Psoas muscle (tissue), 8 donors: ENCODE results near the gene ARAP1. TPM values are rescaled to one million over a fixed set of nuclear protein-coding genes. Genes with fewer than 3 reads are reported as not detected.

Experiments used
- ATAC-seq, 4 donors: fragments of 200-7000 bp; cut with Tn5 transposase; one replicate each; pipeline ENCODE4 v1.9.1; 2020; ENCODE audit warnings: moderate library complexity in 3 of 4, mild to moderate bottlenecking in 2 of 4
- DNase-seq, 2 donors: peaks; one replicate each; pipeline ENCODE4 v3.0.0-alpha.2; 2020
- H3K27ac ChIP-seq: fragments of 200-600 bp; one replicate; pipeline ENCODE4 v1.8.0; 2022
- H3K27me3 ChIP-seq, 3 donors: fragments of 200-600 bp in 1 of 3; one replicate each; pipeline versions ENCODE4 v1.6.1 to v1.8.0; 2013 to 2022; ENCODE audit warnings: low read length in 2 of 3, mild to moderate bottlenecking in 2 of 3, moderate library complexity in 1 of 3; ENCODE audit not compliant: insufficient read depth in 3 of 3
- H3K36me3 ChIP-seq, 2 donors: fragments of 200-600 bp in 1 of 2; one replicate each; pipeline versions ENCODE4 v1.6.1 to v1.8.0; 2013 to 2022; ENCODE audit warnings: low read depth in 1 of 2, mild to moderate bottlenecking in 1 of 2, moderate library complexity in 1 of 2; ENCODE audit not compliant: insufficient read depth in 1 of 2
- H3K4me1 ChIP-seq: fragments of 200-600 bp; one replicate; pipeline ENCODE4 v1.8.0; 2022
- H3K4me3 ChIP-seq: fragments of 200-600 bp; one replicate; pipeline ENCODE4 v1.8.0; 2022; ENCODE audit warnings: mild to moderate bottlenecking
- H3K9me3 ChIP-seq: fragments of 200-600 bp; one replicate; pipeline ENCODE4 v1.8.0; 2022
- WGBS, 3 donors: extraction: QIAGEN DNeasy Blood & Tissue Kit; methylation state at CpG; one replicate each; pipeline versions ENCODE4 v1.1.6 to v1.1.7; 2013; 5-methylcytosine and 5-hydroxymethylcytosine counted together
- intact Hi-C, 2 donors: fragments of 100-400 bp; cut with DNase I; formaldehyde crosslinking; loops; one replicate each; pipeline versions ENCODE4 v1.11.0 to v1.14.2; 2022
- polyA plus RNA-seq, 3 donors: library from polyadenylated mRNA; stranded (reverse); fragments of 200-250 nt; gene quantifications; one replicate each; pipeline ENCODE4 v1.2.3, GENCODE V29; 2013
- total RNA-seq, 4 donors: library from RNA; stranded (reverse); fragmentation: NEBNext Ultra II Directional in 2 of 4; extraction: Animal tissue kit (Norgen Biotek cat#: 25700) in 2 of 4; gene quantifications; one replicate each; pipeline versions ENCODE4 v1.2.1 to v1.2.4, GENCODE V29; 2021 to 2023
- TF ChIP-seq, protein P1 (sequence below): fragments of 200-600 bp; IDR thresholded peaks from one replicate; pipeline ENCODE4 v1.8.0; 2022; ENCODE audit warnings: antibody characterized with exemption
- donor health status: healthy with polysubstance abuse.
- donor health status: DM: no; HTN: no; CAD: no; lungs with moderate emphysema.
- donor health status: Bipolar disorder and iron deficiency.
- donor health status: healthy.
- donor health status: DM: yes; HTN: yes; CAD: no.
- donor health status: DM: no; HTN: no; CAD: no.
- donor health status: DM: no; HTN: no; CAD: no.
- donor health status: DM: yes; HTN: yes; CAD: no.

The ARAP1 gene
- total and polyA plus RNA-seq, 7 donors, result 16.0 to 27.5 (median 18.6) TPM

DNA sequence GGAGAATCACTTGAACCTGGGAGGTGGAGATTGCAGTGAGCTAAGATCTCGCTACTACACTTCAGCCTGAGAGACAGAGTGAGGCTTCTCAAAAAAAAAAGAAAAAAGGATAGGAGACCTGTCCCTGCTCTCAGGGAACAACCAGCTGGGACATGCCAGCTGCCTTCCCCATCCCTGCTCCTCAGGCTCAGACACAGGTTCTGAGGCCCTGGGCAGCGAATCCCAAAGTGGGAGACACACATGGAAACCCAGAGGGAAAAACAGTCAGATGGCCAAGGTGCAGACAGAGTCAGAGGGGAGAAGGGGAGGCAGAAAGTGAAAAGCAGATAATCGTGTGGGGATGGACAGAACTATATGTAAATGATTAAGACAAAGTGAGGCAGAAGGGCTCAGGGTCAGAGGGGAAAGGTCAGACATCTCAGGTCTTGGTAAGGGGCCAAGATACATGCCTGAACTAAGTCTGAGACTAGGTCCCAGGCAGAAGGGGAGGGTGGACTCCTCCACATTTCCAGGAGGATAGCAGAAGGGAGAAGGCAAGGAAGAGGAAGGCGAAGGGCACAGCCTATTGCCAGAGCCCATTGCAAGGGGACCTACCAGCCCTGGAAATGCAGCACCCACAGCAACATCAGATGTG, 27.4 kb upstream of the ARAP1 start:
- no peak overlapping the region for H3K27ac ChIP-seq
- intact Hi-C loops, result no loop called here
- ATAC-seq, result no peak
- no peak overlapping the region for H3K4me3 ChIP-seq
- 88 to 92% (median 91%) methylated on average over 4 of the region's 4 CpGs for WGBS, 3 donors
- TF ChIP-seq, protein P1, sequence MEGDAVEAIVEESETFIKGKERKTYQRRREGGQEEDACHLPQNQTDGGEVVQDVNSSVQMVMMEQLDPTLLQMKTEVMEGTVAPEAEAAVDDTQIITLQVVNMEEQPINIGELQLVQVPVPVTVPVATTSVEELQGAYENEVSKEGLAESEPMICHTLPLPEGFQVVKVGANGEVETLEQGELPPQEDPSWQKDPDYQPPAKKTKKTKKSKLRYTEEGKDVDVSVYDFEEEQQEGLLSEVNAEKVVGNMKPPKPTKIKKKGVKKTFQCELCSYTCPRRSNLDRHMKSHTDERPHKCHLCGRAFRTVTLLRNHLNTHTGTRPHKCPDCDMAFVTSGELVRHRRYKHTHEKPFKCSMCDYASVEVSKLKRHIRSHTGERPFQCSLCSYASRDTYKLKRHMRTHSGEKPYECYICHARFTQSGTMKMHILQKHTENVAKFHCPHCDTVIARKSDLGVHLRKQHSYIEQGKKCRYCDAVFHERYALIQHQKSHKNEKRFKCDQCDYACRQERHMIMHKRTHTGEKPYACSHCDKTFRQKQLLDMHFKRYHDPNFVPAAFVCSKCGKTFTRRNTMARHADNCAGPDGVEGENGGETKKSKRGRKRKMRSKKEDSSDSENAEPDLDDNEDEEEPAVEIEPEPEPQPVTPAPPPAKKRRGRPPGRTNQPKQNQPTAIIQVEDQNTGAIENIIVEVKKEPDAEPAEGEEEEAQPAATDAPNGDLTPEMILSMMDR, result no peak
- DNase-seq, result no peak
- peaks cover 29% of the 10 kb centered on the region for H3K4me1 ChIP-seq
- H3K9me3 ChIP-seq, result no peaks in the 10 kb centered on the region
- no peaks in the 10 kb centered on the region for H3K36me3 ChIP-seq
- no peaks in the 10 kb centered on the region for H3K27me3 ChIP-seq

DNA sequence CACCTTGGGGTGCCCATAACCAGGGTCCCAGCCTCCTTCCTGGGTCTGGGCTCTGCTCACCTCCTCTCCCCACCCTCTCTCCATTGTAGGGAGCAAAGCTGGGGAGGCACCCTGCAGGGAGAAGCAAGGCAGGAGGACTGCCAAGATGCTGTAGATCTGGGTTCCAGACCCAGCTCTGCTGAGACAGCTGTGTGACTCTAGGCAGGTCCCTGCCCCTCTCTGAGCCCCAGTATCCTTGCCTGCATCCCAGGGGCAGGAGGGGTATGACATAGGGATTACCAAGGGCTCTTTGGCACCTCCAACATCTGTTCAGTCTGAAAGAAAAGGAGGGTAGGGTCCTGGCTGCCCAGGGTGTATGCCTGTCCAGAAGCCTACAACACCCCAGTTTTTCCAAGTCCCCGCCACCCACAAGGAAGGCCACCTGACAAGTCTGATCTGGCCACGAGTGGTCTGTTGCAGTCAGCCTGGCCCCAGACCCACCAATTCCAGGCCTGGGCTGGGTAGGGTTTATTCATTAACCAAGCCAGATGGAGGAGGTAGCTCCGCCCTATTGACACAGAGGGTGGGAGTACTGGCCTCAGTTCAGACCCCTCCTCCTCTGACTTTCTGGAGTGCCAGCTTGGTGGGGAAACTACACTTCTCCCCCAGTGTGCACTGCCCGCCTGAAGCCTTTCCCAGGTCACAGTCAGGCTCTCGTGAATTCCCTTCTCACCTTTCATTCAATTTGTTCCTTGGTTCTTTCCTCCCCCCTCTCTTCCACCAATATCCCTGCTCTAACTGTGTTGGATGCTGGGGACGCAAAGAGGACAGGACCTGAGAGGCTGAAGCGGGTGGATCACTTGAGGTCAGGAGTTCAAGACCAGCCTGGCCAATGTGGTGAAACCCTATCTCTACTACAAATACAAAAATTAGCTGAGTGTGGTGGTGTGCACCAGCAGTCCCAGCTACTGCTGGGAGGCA, 26.6 kb upstream of the ARAP1 start:
- intact Hi-C loops, result no loop called here
- Histone ChIP-seq H3K9me3 (no peaks in the 10 kb centered on the region), H3K27me3 (no peaks in the 10 kb centered on the region), H3K27ac (no peak overlapping the region), H3K4me1 (peaks cover 33% of the 10 kb centered on the region), H3K4me3 (no peak overlapping the region), H3K36me3 (no peaks in the 10 kb centered on the region)
- no peak for DNase-seq
- ATAC-seq, result no peak
- TF ChIP-seq, protein P1, result no peak
- 85 to 94% (median 91%) methylated on average over 7 of the region's 7 CpGs for WGBS, 3 donors

DNA sequence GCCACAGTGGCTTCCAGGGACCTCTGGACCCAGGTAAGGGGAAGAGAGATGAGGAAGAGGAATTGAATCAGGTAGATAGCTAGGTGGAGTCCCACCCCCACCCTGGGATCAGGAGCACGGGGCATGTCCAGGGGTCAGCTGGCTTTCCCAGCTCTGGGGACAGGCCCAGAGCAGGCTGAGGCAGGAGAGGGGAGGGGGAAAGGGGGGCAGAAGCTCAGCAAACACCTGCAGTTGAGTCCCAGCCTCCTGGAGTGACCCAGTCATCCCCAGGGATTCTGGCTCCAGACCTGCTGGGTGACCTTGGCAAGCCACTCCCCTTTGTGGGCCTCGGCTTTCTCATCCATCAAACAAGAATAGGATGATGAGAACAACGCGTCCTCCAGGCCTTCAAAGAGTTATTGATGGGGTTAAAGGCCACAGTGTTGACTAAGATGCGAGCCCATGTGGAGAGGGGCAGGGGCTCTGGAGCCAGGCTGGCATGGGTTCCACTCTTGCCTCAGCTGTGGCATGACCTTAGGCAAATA, 25.6 kb upstream of the ARAP1 start:
- Histone ChIP-seq H3K9me3 (no peaks in the 10 kb centered on the region), H3K27me3 (no peaks in the 10 kb centered on the region), H3K4me1 (peaks cover 42% of the 10 kb centered on the region), H3K36me3 (no peaks in the 10 kb centered on the region), H3K4me3 (no peak overlapping the region), H3K27ac (peak overlapping the region; percentile 21)
- intact Hi-C loops, result no loop called here
- DNase-seq, result no peak
- TF ChIP-seq, protein P1, result no peak
- 58 to 65% (median 60%) methylated on average over 5 of the region's 5 CpGs for WGBS, 3 donors
- no peak for ATAC-seq

DNA sequence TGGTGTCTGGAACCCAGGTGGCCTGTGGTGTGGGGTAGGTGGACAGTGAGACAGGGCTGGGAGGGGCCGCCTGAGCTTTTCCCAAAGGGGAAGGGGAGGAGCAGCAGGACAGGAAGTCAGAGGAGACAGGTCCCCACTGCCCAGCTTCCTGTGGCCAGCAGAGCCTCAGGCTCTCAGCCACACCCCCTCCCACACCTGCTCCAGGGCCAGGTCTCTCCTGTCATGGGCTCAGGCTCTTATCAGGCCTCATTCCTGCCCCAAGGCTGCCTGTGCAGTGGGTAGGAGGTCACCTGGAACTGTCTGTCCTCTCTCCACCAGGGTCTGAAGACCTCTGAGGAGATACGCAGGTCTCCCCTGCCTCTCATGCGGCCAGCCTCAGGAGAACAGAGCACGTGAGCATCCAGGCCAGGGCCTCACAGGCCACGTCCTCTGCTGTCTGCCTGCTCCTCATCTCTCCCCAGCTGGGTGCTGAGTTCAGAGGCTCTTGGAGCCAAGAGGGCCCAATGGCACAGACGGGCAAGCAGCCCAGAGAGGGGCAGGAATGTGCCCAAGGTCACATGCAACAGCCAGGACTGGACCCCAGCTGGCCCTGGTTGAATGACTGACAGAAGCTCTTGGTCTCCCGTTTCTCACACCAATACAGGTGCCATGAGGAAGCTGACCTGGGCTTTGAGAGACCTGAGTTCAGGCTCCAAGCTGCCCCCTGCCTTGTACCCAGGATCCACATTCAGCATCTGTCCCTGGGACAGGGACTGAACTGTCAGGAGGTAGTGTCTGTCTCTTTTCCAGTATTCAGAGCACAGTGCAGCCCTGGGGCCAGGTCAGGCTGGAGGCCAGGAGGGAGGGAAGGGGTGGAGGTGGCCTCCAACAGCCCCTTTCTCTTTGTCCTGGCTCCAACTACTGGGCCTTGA, 24.9 kb upstream of the ARAP1 start:
- Histone ChIP-seq H3K36me3 (no peaks in the 10 kb centered on the region), H3K4me1 (peaks cover 45% of the 10 kb centered on the region), H3K4me3 (no peak overlapping the region), H3K27ac (peak overlapping the region; percentile 21), H3K9me3 (no peaks in the 10 kb centered on the region), H3K27me3 (no peaks in the 10 kb centered on the region)
- WGBS, 3 donors, result 41 to 65% (median 47%) methylated on average over 7 of the region's 7 CpGs
- no peak for DNase-seq
- ATAC-seq, result peak; percentile 7 to 32 (median 15)
- intact Hi-C loops, result no loop called here
- TF ChIP-seq, protein P1, result no peak
